RWPE2 (cell line): ENCODE results near the gene TSPEAR.

Source experiments
- ATAC-seq: fragments of 200-7000 bp; cut with Tn5 transposase; 3 replicates; pipeline ENCODE4 v1.9.1; 2021; ENCODE audit warnings: low read depth
- DNase-seq: peaks from one replicate; pipeline ENCODE4 v3.0.0-alpha.2; 2020; ENCODE audit warnings: low spot score
- H3K27ac ChIP-seq: fragments of 450-650 bp; 2 replicates; pipeline ENCODE4 v1.5.1; 2017; ENCODE audit warnings: mild to moderate bottlenecking; ENCODE audit not compliant: poor library complexity, severe bottlenecking
- H3K27me3 ChIP-seq: fragments of 250-450 bp; sonication (Bioruptor Pico); 2 replicates; pipeline ENCODE4 v1.5.1; 2021; ENCODE audit warnings: mild to moderate bottlenecking, moderate library complexity; ENCODE audit not compliant: insufficient read depth, poor library complexity, severe bottlenecking
- H3K36me3 ChIP-seq: fragments of 250-450 bp; sonication (Bioruptor Pico); 2 replicates; pipeline ENCODE4 v1.5.1; 2020; ENCODE audit warnings: low read depth, mild to moderate bottlenecking, moderate library complexity
- H3K4me1 ChIP-seq: fragments of 250-450 bp; sonication (Bioruptor Pico); 2 replicates; pipeline ENCODE4 v1.5.1; 2021; ENCODE audit warnings: mild to moderate bottlenecking, moderate library complexity; ENCODE audit not compliant: insufficient read depth, poor library complexity, severe bottlenecking
- H3K4me3 ChIP-seq: fragments of 250-450 bp; sonication (Bioruptor Pico); 2 replicates; pipeline ENCODE4 v1.5.1; 2021; ENCODE audit warnings: mild to moderate bottlenecking, moderate library complexity; ENCODE audit not compliant: severe bottlenecking
- H3K9me3 ChIP-seq: fragments of 250-450 bp; sonication (Bioruptor Pico); 2 replicates; pipeline ENCODE4 v1.5.1; 2021; ENCODE audit warnings: mild to moderate bottlenecking, moderate library complexity; ENCODE audit not compliant: severe bottlenecking
- TF ChIP-seq, protein P1 (sequence below): fragments of 450-650 bp; IDR thresholded peaks from one replicate; pipeline ENCODE4 v1.5.1; 2017; ENCODE audit warnings: mild to moderate bottlenecking, moderate library complexity; ENCODE audit not compliant: poor library complexity, severe bottlenecking

Gene TSPEAR

DNA sequence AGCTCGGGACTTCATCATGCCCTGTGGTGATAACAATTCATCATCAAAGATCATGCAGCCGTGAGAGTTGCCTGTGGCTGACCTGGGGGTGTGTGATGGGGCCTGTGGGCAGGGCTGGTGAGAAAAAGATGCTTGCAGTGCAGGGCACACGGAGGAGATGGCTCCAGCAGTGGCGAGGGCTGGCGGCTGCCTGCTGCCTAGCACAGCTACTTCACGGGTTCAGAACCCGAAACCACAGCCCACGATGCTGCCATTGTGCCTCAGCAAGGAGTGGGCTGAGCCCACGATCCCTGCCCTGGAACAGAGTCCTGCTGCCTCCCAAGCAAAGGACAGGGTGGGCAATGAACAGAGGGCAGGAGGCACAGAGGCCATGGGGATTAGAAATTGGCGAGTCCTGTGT is 85.1 kb downstream of the TSPEAR start:
- TF ChIP-seq, protein P1, sequence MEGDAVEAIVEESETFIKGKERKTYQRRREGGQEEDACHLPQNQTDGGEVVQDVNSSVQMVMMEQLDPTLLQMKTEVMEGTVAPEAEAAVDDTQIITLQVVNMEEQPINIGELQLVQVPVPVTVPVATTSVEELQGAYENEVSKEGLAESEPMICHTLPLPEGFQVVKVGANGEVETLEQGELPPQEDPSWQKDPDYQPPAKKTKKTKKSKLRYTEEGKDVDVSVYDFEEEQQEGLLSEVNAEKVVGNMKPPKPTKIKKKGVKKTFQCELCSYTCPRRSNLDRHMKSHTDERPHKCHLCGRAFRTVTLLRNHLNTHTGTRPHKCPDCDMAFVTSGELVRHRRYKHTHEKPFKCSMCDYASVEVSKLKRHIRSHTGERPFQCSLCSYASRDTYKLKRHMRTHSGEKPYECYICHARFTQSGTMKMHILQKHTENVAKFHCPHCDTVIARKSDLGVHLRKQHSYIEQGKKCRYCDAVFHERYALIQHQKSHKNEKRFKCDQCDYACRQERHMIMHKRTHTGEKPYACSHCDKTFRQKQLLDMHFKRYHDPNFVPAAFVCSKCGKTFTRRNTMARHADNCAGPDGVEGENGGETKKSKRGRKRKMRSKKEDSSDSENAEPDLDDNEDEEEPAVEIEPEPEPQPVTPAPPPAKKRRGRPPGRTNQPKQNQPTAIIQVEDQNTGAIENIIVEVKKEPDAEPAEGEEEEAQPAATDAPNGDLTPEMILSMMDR, result no peak
- no peaks in the 10 kb centered on the region for H3K27me3 ChIP-seq
- DNase-seq, result no peak
- H3K36me3 ChIP-seq, result no peaks in the 10 kb centered on the region
- H3K9me3 ChIP-seq, result peaks cover 13% of the 10 kb centered on the region
- H3K4me1 ChIP-seq, result no peaks in the 10 kb centered on the region
- H3K27ac ChIP-seq, result no peak overlapping the region
- no peak overlapping the region for H3K4me3 ChIP-seq
- no peak for ATAC-seq

DNA sequence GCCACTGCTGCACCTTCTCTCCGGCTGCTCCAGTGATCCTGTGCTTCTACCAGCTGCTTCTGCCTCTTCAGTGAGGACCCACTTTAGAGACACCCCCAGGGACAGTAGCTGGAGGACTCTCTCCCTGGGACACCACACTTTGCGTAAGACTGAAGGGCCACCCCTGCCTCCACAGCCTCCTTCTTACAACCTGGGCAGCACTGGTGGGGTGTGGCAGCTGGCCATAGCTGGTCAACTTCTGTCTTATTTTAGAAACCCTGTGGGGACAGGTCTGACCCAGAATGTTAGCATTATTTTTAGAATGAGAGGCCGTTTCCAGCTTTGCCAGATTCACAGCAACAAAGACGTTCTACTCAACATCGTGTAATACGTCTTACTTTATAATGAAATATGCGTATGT is 85.6 kb downstream of the TSPEAR start:
- no peaks in the 10 kb centered on the region for H3K4me1 ChIP-seq
- H3K9me3 ChIP-seq, result peaks cover 13% of the 10 kb centered on the region
- no peak for ATAC-seq
- TF ChIP-seq, protein P1, result no peak
- H3K4me3 ChIP-seq, result no peak overlapping the region
- no peak overlapping the region for H3K27ac ChIP-seq
- no peaks in the 10 kb centered on the region for H3K36me3 ChIP-seq
- no peak for DNase-seq
- H3K27me3 ChIP-seq, result no peaks in the 10 kb centered on the region

DNA sequence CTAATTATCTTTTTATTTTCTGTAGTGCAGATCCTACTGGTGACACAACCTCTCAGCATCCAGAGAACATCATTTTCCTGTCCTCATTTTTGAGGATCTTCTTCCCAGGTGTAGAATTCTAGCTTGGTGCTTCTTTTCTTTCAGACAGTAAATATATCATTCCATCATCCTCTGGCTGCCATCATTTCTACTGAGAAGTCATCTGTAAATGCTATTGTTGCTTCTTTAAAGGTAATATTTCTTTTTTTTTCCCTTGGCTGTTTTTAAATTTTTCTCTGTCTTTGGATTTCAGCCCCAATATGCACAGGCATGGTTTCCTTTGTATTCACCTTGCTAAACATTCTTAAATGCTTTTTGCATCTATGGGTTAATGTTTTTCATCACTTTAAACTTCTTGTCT is 87.8 kb downstream of the TSPEAR start:
- Histone ChIP-seq H3K9me3 (peaks cover 13% of the 10 kb centered on the region), H3K4me1 (no peaks in the 10 kb centered on the region), H3K27ac (no peak overlapping the region), H3K4me3 (no peak overlapping the region), H3K27me3 (no peaks in the 10 kb centered on the region), H3K36me3 (no peaks in the 10 kb centered on the region)
- no peak for ATAC-seq
- TF ChIP-seq, protein P1, result no peak
- no peak for DNase-seq

DNA sequence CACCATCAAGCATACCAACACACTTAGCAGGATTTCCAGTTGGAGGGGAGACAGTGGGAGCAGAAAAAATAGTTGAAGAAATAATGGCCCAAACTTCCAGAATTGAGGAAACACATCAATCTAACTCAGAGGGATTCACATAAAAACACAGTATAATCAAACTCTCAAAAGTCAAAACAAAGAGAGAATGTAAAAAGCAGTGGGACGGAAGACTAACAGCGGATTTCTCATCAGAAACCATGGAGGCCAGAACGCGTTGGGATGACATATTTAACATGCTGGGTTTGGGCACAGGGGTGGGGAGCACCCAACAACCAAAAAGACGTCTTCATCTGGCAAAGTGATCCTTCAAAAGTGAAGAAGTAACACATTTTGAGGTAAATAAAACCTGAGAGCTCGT is 91.5 kb downstream of the TSPEAR start:
- no peak overlapping the region for H3K27ac ChIP-seq
- ATAC-seq, result no peak
- no peak overlapping the region for H3K4me3 ChIP-seq
- peaks cover 13% of the 10 kb centered on the region for H3K9me3 ChIP-seq
- peaks cover 18% of the 10 kb centered on the region for H3K27me3 ChIP-seq
- no peaks in the 10 kb centered on the region for H3K4me1 ChIP-seq
- no peak for DNase-seq
- TF ChIP-seq, protein P1, result no peak
- no peaks in the 10 kb centered on the region for H3K36me3 ChIP-seq

DNA sequence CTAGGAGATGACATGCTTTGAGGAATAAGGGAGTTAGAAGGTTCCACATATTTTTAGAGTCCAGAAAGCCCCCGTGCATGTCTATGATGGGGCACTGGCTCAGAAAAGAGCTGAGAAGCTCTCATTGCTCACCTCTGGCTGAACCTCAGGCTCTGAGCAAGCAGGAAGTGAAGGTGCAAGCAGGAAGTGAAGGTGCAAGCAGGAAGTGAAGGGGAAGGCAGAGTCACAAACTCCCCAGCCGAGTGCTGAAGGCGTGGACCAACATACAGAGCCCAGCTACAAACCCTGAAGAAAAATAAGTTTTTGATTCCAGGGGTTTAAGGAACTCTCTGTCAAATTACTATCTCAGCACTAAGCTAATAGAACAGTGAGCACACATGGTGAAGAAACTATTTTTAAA is 92.5 kb downstream of the TSPEAR start:
- H3K4me1 ChIP-seq, result no peaks in the 10 kb centered on the region
- H3K9me3 ChIP-seq, result peaks cover 6% of the 10 kb centered on the region
- TF ChIP-seq, protein P1, result no peak
- H3K4me3 ChIP-seq, result no peak overlapping the region
- no peak for DNase-seq
- no peaks in the 10 kb centered on the region for H3K36me3 ChIP-seq
- no peak overlapping the region for H3K27ac ChIP-seq
- peaks cover 21% of the 10 kb centered on the region for H3K27me3 ChIP-seq
- ATAC-seq, result no peak
